ENCODE results near the gene PSMD9.
"Not testable (repeated sequence)": the region's sequence is repeated elsewhere in the genome, so short reads cannot be mapped to it uniquely, and the experiment has no call there.

PSMD9 gene

DNA sequence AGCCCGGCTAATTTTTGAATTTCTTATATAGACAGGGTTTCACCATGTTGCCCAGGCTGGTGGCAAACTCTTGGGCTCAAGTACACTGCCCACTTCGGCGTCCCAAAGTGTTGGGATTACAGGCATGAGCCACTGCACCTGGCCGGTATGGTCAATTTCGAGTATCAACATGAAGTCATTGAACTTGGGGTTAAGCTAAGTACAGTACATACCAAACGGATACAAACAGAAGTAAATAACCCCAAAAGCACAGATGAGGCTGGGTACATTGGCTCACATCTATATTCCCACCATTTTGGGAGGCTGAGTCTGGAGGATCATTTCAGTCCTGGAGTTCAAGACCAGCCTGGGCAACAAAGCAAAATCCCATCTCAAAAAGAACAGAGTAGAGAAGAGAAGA lies 13.0 kb upstream of the PSMD9 start:
- no peak overlapping the region for H3K4me3 ChIP-seq (ENCODE audit: low read depth, low read length)
- TF ChIP-seq, protein P1, sequence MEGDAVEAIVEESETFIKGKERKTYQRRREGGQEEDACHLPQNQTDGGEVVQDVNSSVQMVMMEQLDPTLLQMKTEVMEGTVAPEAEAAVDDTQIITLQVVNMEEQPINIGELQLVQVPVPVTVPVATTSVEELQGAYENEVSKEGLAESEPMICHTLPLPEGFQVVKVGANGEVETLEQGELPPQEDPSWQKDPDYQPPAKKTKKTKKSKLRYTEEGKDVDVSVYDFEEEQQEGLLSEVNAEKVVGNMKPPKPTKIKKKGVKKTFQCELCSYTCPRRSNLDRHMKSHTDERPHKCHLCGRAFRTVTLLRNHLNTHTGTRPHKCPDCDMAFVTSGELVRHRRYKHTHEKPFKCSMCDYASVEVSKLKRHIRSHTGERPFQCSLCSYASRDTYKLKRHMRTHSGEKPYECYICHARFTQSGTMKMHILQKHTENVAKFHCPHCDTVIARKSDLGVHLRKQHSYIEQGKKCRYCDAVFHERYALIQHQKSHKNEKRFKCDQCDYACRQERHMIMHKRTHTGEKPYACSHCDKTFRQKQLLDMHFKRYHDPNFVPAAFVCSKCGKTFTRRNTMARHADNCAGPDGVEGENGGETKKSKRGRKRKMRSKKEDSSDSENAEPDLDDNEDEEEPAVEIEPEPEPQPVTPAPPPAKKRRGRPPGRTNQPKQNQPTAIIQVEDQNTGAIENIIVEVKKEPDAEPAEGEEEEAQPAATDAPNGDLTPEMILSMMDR (IDR thresholded peaks at IDR 0.05; ENCODE audit: borderline replicate concordance, insufficient read depth, low read depth, low read length): no peak

DNA sequence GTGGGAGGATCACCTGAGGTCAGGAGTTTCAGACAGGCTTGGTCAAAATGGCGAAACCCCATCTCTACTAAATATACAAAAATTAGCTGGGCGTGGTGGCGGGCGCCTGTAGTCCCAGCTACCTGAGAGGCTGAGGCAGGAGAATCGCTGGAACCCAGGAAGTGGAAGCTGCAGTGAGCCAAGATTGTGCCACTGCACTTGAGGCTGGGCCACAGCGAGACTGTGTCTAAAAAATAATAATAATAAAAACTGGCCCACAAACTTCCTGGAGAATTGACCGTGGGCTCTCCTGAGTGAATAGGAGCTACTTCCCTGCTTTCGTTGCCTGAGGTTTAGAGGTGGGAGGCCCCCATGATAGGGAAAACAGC lies 12.5 kb upstream of the PSMD9 start:
- H3K4me3 ChIP-seq (ENCODE audit: low read depth, low read length): not testable (repeated sequence)

DNA sequence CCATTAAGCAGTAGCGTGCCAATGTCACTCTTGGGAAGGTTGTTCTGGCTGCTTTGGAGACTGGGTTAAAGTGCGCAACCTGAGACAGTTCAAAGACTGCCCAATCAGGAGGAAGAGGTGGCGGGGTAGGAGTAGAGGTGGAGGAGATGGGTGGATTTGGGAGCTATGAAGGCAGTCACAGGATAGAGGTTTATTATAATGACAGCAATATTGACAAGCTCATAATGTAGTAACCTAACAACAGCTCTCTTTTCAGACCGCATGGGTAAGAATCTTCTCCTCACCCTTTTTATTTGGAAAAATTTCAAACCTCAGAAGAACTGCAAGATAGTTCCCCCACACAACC lies 5.3 kb upstream of the PSMD9 start:
- no peak overlapping the region for H3K4me3 ChIP-seq (ENCODE audit: low read depth, low read length)
- TF ChIP-seq, protein P1 (IDR thresholded peaks at IDR 0.05; ENCODE audit: borderline replicate concordance, insufficient read depth, low read depth, low read length): no peak

DNA sequence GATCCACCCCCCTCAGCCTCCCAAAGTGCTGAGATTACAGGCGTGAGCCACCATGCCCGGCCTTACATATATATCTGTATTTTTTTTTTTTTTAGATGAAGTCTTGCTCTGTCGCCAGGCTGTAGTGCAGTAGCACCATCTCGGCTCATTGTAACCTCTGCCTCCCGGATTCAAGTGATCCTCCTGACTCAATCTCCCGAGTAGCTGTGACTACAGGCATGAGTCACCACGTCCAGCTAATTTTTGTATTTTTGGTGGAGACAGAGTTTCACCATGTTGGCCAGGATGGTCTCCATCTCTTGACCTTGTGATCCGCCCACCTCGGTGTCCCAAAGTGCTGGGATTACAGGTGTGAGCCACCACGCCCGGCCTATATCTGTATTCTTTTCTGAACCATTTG lies 3.5 kb upstream of the PSMD9 start:
- H3K4me3 ChIP-seq (ENCODE audit: low read depth, low read length): not testable (repeated sequence)

DNA sequence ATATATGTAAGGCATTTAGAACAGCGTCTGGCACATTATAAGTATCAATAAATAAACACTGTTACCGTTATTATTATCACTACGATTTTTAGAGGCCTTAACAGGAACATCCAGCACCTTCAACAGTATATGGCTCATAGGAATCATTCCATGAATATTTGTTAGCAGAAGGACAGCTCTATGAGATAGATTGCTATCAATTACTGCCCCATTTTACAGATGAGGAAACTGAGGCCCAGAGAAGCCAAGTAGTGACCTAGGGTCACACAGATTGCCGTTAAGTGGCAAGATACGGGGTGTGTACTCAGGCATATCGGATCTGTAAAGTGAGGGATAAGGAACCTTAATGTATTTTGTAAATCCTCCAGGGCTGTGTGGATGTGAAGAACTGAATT lies 510 bp upstream of the PSMD9 start:
- TF ChIP-seq, protein P1 (IDR thresholded peaks at IDR 0.05; ENCODE audit: borderline replicate concordance, insufficient read depth, low read depth, low read length): no peak
- peak overlapping the region; percentile 69 for H3K4me3 ChIP-seq (ENCODE audit: low read depth, low read length)

DNA sequence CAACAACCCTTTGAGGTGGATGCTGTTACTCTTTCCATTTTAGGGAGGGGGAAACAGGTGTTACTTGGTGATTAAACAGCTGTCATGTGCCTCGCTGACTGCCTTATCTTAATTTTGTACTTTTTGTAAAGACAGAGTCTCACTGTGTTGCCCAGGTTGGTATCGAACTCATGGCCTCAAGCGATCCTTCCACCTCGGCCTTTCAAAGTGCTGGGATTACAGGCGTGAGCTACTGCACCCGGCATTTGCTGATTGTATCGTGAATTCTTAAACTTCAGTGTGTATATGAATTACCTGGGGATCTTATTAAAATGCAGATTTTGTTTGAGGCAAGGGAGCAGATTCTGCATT lies 659 bp downstream of the PSMD9 start:
- H3K4me3 ChIP-seq (ENCODE audit: low read depth, low read length): peak overlapping the region; percentile 69
- TF ChIP-seq, protein P1 (IDR thresholded peaks at IDR 0.05; ENCODE audit: borderline replicate concordance, insufficient read depth, low read depth, low read length): no peak

DNA sequence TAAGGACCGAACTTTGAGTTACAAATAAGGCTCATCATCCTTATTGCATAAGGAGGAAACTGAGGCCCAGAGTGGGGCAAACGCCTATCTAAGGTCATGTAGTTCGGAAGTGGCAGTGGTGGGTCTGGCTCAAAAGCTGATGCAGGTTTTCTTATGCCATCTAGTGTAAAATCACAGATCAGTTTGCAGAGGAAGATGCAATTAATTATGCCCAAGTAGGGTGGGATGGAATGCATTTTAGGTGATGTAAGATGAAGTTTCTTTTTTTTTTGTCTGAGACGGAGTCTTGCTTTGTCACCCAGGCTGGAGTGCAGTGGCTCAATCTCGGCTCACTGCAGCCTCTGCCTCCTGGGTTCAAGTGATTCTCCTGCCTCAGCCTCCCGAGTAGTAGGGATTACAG lies 1.1 kb downstream of the PSMD9 start:
- H3K4me3 ChIP-seq (ENCODE audit: low read depth, low read length): peak overlapping the region; percentile 69

DNA sequence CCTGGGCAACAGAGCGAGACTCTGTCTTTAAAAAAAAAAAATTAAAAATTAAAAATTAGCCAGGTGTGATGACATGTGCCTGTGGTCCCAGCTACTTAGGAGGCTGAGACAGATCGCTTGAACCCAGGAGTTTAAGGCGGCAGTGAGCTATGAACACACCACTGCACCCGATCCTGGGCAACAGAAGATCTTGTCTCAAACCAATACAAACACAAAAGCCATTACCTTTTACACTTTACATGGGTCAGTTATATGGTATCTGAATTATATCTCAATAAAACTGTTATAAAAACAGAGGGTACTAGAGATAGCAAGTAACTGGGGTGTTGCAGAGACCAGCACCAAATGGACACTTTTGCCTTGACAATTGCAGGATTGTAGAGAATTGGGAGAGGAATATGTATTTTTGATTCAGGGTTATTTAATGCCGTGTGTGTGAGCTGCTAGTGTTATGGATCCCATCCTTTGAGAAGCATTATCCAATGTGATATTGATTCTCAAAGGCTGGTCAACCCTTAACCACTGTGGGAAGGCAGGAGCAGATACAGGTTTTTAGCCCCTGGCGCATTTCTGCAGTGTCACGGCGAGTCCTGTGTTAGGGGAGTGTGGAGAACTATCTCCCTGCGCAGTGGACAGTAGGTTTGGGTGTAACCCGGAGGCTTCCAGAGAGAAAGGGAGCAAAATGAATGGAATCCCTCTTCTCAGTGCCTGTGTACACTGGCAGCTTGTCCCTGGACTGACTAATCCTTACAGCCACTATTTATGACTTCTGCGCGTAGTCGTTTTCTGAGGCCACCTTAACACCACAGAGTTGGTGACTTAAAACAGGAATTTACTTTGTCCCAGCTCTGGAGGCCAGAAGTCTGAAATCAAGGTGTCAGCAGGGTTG lies 4.3 kb downstream of the PSMD9 start:
- TF ChIP-seq, protein P1 (IDR thresholded peaks at IDR 0.05; ENCODE audit: borderline replicate concordance, insufficient read depth, low read depth, low read length): no peak
- no peak overlapping the region for H3K4me3 ChIP-seq (ENCODE audit: low read depth, low read length)

DNA sequence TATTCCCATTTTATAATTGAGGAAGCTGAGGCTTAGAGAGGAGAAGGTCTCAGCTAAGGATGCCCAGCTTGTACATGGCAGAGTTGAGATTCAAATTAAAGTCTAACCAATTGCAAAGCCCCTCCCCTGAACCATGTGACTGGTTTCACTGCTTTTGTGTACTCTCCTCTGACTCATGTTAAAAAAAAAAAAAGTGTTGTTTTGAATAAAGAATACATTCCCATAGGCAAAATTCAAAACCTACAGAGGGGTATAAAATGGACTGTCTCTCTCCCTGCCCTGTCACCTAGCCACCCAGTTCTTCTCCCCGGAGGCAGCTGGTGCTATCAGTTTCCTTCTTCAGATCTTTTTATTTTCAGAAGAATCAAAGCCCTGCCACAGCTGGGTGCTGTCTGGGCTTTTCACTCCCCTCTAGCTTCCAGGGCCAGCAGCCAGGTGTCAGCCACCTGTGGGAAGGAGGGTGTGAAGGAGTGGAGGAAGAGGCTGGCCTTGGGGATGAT lies 5.4 kb downstream of the PSMD9 start:
- TF ChIP-seq, protein P1 (IDR thresholded peaks at IDR 0.05; ENCODE audit: borderline replicate concordance, insufficient read depth, low read depth, low read length): no peak

More for the DNA sequence above, 5.4 kb downstream of the PSMD9 start:
- no peak overlapping the region for H3K4me3 ChIP-seq (ENCODE audit: low read depth, low read length)
